Neural crest cell (in vitro differentiated cells): ENCODE measurements around the gene PTGS2. TPM values are rescaled to one million over a fixed set of nuclear protein-coding genes. Genes with fewer than 3 reads are reported as not detected.
"Not testable (repeated sequence)": the region's sequence is repeated elsewhere in the genome, so short reads cannot be mapped to it uniquely, and the experiment has no call there.

ENCODE experiments used
- DNase-seq: peaks from one replicate; pipeline ENCODE4 v3.0.0; 2021; ENCODE audit warnings: low read depth, mixed read lengths, low spot score
- H3K27ac Mint-ChIP-seq: one replicate; pipeline ENCODE4 v1.8.0; 2021; ENCODE audit warnings: mild to moderate bottlenecking, mixed read lengths; ENCODE audit not compliant: unreplicated experiment
- H3K27me3 Mint-ChIP-seq: 2 replicates; pipeline ENCODE4 v1.8.0; 2021; ENCODE audit warnings: low read depth, mild to moderate bottlenecking, mixed read lengths
- H3K36me3 Mint-ChIP-seq: 2 replicates; pipeline ENCODE4 v1.8.0; 2021; ENCODE audit warnings: low read depth, mild to moderate bottlenecking, mixed read lengths
- H3K4me1 Mint-ChIP-seq: 2 replicates; pipeline ENCODE4 v1.8.0; 2021; ENCODE audit warnings: mixed read lengths
- H3K4me3 Mint-ChIP-seq: one replicate; pipeline ENCODE4 v1.8.0; 2021; ENCODE audit warnings: mild to moderate bottlenecking, mixed read lengths
- H3K9me3 Mint-ChIP-seq: 2 replicates; pipeline ENCODE4 v1.8.0; 2021; ENCODE audit warnings: mixed read lengths
- CTCF ChIP-seq: fragments of 200-600 bp; sonication (generic); conservative IDR thresholded peaks from 2 replicates; pipeline ENCODE4 v1.5.0; 2021; ENCODE audit warnings: antibody characterized with exemption, mild to moderate bottlenecking
- total RNA-seq: library from RNA; stranded (reverse); gene quantifications from 2 replicates; pipeline ENCODE4 v1.2.1, GENCODE V29; 2021

PTGS2 gene
- total RNA-seq, 1 donor from 2014 or later, result not detected

DNA sequence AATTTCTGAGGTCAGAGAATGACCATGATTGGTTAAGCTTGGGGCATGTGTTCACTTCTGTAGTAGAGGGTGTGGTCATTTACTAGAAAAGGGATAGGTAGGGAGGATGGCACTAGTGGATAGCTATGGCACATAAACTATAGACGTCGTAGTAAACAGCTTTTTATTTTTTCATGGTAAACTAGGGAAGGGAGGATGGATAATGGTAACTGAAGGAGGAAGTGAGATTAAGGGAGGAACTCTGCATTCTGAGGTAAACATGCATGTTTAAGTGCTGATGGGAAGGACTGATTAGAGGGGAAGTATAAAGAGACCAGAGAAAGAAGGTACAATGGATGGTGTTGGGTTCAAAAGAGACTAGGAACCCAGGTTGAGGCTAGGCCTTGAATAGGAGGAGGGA is 26.9 kb downstream of the PTGS2 start:
- Mint-ChIP-seq H3K36me3 (no peaks in the 10 kb centered on the region), H3K27me3 (no peaks in the 10 kb centered on the region), H3K9me3 (peaks cover 7% of the 10 kb centered on the region), H3K4me1 (no peaks in the 10 kb centered on the region), H3K4me3 (no peak overlapping the region), H3K27ac (no peak overlapping the region)
- TF ChIP-seq CTCF, result no peak
- DNase-seq, result no peak

DNA sequence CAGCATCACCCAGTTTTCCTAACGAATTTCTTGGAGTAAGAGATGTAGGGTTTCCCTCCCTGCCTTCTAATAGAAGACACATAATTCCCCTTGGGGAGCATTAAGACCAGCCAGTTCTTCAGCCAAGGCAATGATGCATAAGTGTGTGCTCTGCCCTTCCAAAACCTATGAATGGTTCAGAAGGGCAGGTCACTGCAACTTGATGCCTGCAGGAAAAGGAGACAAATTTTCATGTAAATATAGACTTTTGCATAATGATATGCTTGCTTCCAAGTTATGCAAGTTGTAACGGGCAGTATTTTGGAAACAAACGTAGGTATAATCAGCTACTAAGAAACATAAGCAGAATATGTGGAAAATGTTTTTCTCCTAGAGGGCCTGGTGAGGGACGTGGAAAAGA is 31.6 kb downstream of the PTGS2 start:
- Mint-ChIP-seq H3K27me3 (no peaks in the 10 kb centered on the region), H3K4me1 (no peaks in the 10 kb centered on the region), H3K9me3 (peaks cover 7% of the 10 kb centered on the region), H3K4me3 (no peak overlapping the region), H3K36me3 (no peaks in the 10 kb centered on the region), H3K27ac (no peak overlapping the region)
- DNase-seq, result no peak
- no peak for TF ChIP-seq CTCF

- not testable (repeated sequence) for H3K4me3 Mint-ChIP-seq, DNase-seq, H3K36me3 Mint-ChIP-seq, H3K27ac Mint-ChIP-seq, H3K27me3 Mint-ChIP-seq, H3K4me1 Mint-ChIP-seq, H3K9me3 Mint-ChIP-seq
Observed at GRCh38 chr1:186647985-186648384, 32.2 kb downstream of the PTGS2 start.

GRCh38 chr1:186643614-186644013 is 36.6 kb downstream of the PTGS2 start:
- no peak for TF ChIP-seq CTCF
- Mint-ChIP-seq H3K27ac (no peak overlapping the region), H3K4me3 (no peak overlapping the region), H3K4me1 (no peaks in the 10 kb centered on the region), H3K9me3 (no peaks in the 10 kb centered on the region), H3K36me3 (no peaks in the 10 kb centered on the region), H3K27me3 (no peaks in the 10 kb centered on the region)
- DNase-seq, result no peak

- peak overlapping the region; percentile 80 for H3K4me3 Mint-ChIP-seq
- not testable (repeated sequence) for DNase-seq, H3K9me3 Mint-ChIP-seq, H3K27me3 Mint-ChIP-seq, H3K27ac Mint-ChIP-seq, H3K36me3 Mint-ChIP-seq, H3K4me1 Mint-ChIP-seq
Observed at GRCh38 chr1:186637567-186637966, 42.7 kb downstream of the PTGS2 start.

- Mint-ChIP-seq H3K9me3 (no peaks in the 10 kb centered on the region), H3K36me3 (no peaks in the 10 kb centered on the region), H3K27me3 (peaks cover 3% of the 10 kb centered on the region), H3K4me3 (peak overlapping the region; percentile 80), H3K4me1 (peaks cover 6% of the 10 kb centered on the region), H3K27ac (no peak overlapping the region)
- DNase-seq, result no peak
- TF ChIP-seq CTCF, result no peak
Observed at GRCh38 chr1:186636786-186637185, 43.4 kb downstream of the PTGS2 start.

DNA sequence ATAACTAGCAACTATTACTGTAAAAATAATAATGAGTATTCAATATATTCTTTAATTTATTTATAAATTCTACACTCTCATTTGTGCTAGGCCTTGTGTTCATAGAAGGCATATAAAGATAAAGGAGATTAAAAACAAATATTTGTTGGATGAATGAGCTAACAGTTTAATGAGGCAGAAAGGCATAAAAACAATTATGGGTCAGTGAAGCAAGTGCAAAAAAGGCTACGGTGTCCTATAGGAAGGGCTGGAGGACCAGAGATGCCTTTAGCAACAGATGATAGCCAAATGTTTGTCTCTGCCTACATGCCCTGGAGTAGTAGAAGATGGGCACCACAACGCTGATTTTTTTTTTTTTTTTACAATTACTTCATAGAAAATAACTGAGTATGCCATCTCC is 45.7 kb downstream of the PTGS2 start:
- no peaks in the 10 kb centered on the region for H3K36me3 Mint-ChIP-seq
- peaks cover 6% of the 10 kb centered on the region for H3K4me1 Mint-ChIP-seq
- no peak for DNase-seq
- TF ChIP-seq CTCF, result no peak
- H3K27ac Mint-ChIP-seq, result no peak overlapping the region
- no peaks in the 10 kb centered on the region for H3K9me3 Mint-ChIP-seq
- no peak overlapping the region for H3K4me3 Mint-ChIP-seq
- H3K27me3 Mint-ChIP-seq, result peaks cover 3% of the 10 kb centered on the region
